Epithelial cell of proximal tubule (primary cell): ENCODE measurements around the gene ZNF57. TPM values are rescaled to one million over a fixed set of nuclear protein-coding genes. Genes with fewer than 3 reads are reported as not detected.
A peak's percentile ranks its signal among the peaks of the same experiment; 100 is the strongest.
"Not testable (repeated sequence)": the region's sequence is repeated elsewhere in the genome, so short reads cannot be mapped to it uniquely, and the experiment has no call there.

Source experiments
- DNase-seq: peaks from one replicate; pipeline ENCODE4 v3.0.0-alpha.2; 2011; ENCODE audit warnings: low read depth
- H3K4me3 ChIP-seq: 2 replicates; pipeline ENCODE4 v1.5.1; 2011; ENCODE audit warnings: low read depth, mild to moderate bottlenecking, low read length
- CTCF ChIP-seq: conservative IDR thresholded peaks from 2 replicates; pipeline ENCODE4 v1.5.1; 2012; ENCODE audit warnings: low read depth, mild to moderate bottlenecking, low read length
- total RNA-seq: library from RNA; depleted of rRNA; stranded (reverse); fragments of >200 nt; gene quantifications from 2 replicates; pipeline ENCODE4 v1.2.3, GENCODE V29; 2015

The ZNF57 gene
- total RNA-seq, 1 donor from 2014 or later = 2.7 TPM

- TF ChIP-seq CTCF = no peak
- no peak for DNase-seq
- no peak overlapping the region for H3K4me3 ChIP-seq
Measured at GRCh38 chr19:2877398-2878331, 23.1 kb upstream of the ZNF57 start.

GRCh38 chr19:2883686-2884439, 16.9 kb upstream of the ZNF57 start:
- TF ChIP-seq CTCF = no peak
- no peak for DNase-seq
- no peak overlapping the region for H3K4me3 ChIP-seq

- TF ChIP-seq CTCF = no peak
- no peak overlapping the region for H3K4me3 ChIP-seq
- no peak for DNase-seq
Measured at GRCh38 chr19:2885736-2886135, 15.0 kb upstream of the ZNF57 start.

GRCh38 chr19:2887391-2887914, 13.3 kb upstream of the ZNF57 start:
- peak; percentile 63 for TF ChIP-seq CTCF
- H3K4me3 ChIP-seq = no peak overlapping the region
- DNase-seq = peak; percentile 29

GRCh38 chr19:2888731-2889224, 11.9 kb upstream of the ZNF57 start:
- H3K4me3 ChIP-seq = no peak overlapping the region
- DNase-seq = no peak
- no peak for TF ChIP-seq CTCF

- not testable (repeated sequence) for DNase-seq
Measured at GRCh38 chr19:2890531-2890930, 10.2 kb upstream of the ZNF57 start.

GRCh38 chr19:2896694-2897093, 4.0 kb upstream of the ZNF57 start:
- H3K4me3 ChIP-seq = no peak overlapping the region
- no peak for DNase-seq
- TF ChIP-seq CTCF = no peak

More at GRCh38 chr19:2890531-2890930, 10.2 kb upstream of the ZNF57 start:
- not testable (repeated sequence) for H3K4me3 ChIP-seq
